Measurements from ENCODE around the gene OR51M1. TPM values are rescaled to one million over a fixed set of nuclear protein-coding genes. Genes with fewer than 3 reads are reported as not detected.

Gene OR51M1
- total and polyA plus RNA-seq, 9 of the 15 experiments (the other 6 are each of a cell fraction or from before 2014, with no cell fraction given): 0.01 to 0.18 (median 0.04) TPM; not detected in 6

DNA sequence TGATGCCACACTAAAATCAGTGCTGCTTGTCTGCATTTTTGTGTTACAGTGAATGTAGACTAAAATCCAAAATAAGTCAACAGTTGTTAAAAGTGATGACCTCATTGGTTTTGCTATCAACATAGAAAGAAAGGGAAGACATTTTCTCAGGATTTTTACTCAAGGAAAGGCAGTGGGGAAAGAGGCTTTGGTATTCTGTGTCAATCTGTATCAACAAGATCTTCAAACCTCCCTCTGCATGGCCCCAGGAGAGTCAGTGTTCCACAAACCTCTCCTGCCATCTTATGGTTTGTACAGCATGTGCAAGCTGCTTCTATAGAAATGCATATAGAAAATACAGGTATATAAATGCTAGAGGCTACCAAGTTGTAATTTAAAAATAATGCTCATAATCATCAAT lies 13.8 kb upstream of the OR51M1 start (continued):
- TF ChIP-seq TSC22D4 (tag; IDR thresholded peaks at IDR 0.05) (no peak), GATA2 (CRISPR knock-in tag; IDR thresholded peaks at IDR 0.05) (peak; percentile 67), MED1 (CRISPR knock-in tag; IDR thresholded peaks at IDR 0.05; ENCODE audit: borderline replicate concordance) (no peak), ZNF717 (CRISPR knock-in tag; IDR thresholded peaks at IDR 0.05) (no peak), TFAM (CRISPR knock-in tag; conservative IDR thresholded peaks at IDR 0.05) (no peak), ATF7 (IDR thresholded peaks at IDR 0.05) (0 out of 2 replicates have a peak, but pooled peaks have one; percentile 42), CCAR2 (IDR thresholded peaks at IDR 0.05; ENCODE audit: low read depth, low read length) (no peak), LCOR (CRISPR knock-in tag; IDR thresholded peaks at IDR 0.05) (0 out of 2 replicates have a peak, but pooled peaks have one; percentile 23), FOXJ2 (tag; IDR thresholded peaks at IDR 0.05) (no peak), RAD21 (CRISPR knock-in tag; conservative IDR thresholded peaks at IDR 0.05 in 1 of 2, IDR thresholded peaks at IDR 0.05 in 1 of 2) (peak; percentile 72 to 82), SUPT5H (IDR thresholded peaks at IDR 0.05) (no peak), SMC3 (conservative IDR thresholded peaks at IDR 0.05; ENCODE audit: insufficient read depth, low read depth, low read length) (0 out of 2 replicates have a peak, but pooled peaks have one; percentile 13), POLR2AphosphoS2 (IDR thresholded peaks at IDR 0.05; ENCODE audit: low read length) (no peak), SOX6 (IDR thresholded peaks at IDR 0.05) (no peak)
- TF ChIP-seq, protein P1, sequence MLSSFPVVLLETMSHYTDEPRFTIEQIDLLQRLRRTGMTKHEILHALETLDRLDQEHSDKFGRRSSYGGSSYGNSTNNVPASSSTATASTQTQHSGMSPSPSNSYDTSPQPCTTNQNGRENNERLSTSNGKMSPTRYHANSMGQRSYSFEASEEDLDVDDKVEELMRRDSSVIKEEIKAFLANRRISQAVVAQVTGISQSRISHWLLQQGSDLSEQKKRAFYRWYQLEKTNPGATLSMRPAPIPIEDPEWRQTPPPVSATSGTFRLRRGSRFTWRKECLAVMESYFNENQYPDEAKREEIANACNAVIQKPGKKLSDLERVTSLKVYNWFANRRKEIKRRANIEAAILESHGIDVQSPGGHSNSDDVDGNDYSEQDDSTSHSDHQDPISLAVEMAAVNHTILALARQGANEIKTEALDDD (IDR thresholded peaks at IDR 0.05): no peak
- TF ChIP-seq, protein P2, sequence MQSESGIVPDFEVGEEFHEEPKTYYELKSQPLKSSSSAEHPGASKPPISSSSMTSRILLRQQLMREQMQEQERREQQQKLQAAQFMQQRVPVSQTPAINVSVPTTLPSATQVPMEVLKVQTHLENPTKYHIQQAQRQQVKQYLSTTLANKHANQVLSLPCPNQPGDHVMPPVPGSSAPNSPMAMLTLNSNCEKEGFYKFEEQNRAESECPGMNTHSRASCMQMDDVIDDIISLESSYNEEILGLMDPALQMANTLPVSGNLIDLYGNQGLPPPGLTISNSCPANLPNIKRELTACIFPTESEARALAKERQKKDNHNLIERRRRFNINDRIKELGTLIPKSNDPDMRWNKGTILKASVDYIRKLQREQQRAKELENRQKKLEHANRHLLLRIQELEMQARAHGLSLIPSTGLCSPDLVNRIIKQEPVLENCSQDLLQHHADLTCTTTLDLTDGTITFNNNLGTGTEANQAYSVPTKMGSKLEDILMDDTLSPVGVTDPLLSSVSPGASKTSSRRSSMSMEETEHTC (IDR thresholded peaks at IDR 0.05): no peak
- TF ChIP-seq, protein P3, sequence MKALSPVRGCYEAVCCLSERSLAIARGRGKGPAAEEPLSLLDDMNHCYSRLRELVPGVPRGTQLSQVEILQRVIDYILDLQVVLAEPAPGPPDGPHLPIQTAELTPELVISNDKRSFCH (CRISPR knock-in tag; IDR thresholded peaks at IDR 0.05): no peak
- TF ChIP-seq, protein P3 (tag; IDR thresholded peaks at IDR 0.05): no peak
- TF ChIP-seq, protein P4, sequence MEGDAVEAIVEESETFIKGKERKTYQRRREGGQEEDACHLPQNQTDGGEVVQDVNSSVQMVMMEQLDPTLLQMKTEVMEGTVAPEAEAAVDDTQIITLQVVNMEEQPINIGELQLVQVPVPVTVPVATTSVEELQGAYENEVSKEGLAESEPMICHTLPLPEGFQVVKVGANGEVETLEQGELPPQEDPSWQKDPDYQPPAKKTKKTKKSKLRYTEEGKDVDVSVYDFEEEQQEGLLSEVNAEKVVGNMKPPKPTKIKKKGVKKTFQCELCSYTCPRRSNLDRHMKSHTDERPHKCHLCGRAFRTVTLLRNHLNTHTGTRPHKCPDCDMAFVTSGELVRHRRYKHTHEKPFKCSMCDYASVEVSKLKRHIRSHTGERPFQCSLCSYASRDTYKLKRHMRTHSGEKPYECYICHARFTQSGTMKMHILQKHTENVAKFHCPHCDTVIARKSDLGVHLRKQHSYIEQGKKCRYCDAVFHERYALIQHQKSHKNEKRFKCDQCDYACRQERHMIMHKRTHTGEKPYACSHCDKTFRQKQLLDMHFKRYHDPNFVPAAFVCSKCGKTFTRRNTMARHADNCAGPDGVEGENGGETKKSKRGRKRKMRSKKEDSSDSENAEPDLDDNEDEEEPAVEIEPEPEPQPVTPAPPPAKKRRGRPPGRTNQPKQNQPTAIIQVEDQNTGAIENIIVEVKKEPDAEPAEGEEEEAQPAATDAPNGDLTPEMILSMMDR (IDR thresholded peaks at IDR 0.05 in 2 of 3, conservative IDR thresholded peaks at IDR 0.05 in 1 of 3; ENCODE audit: insufficient read depth in 2 of 3, low read depth in 1 of 3, low read length in 3 of 3): peak; percentile 46 to 68 (median 50); a peak in 4 of 6 replicates

All from K562 (cell line).